Activated T-helper 9 cell treated with anti-CD3 and anti-CD28 coated beads, Interleukin-2, amount 50 U/mL, for 16 hours (primary cell): ENCODE data around the gene CCDC28B.
"Not testable (repeated sequence)": the region's sequence is repeated elsewhere in the genome, so short reads cannot be mapped to it uniquely, and the experiment has no call there.

Source experiments
- DNase-seq: peaks from one replicate; pipeline ENCODE4 v3.0.0-alpha.2; 2020; ENCODE audit warnings: low read depth

CCDC28B gene

GRCh38 chr1:32200226-32201010 lies at the start of gene CCDC28B:
Gene CCDC28B (plus strand): TSS chr1:32200595. CDS start chr1:32201936, 1,341 bp downstream.
- DNase-seq = peak; percentile 30

- DNase-seq = no peak
Measured at GRCh38 chr1:32150847-32151246, 49.5 kb upstream of the CCDC28B start.

GRCh38 chr1:32151319-32151787 lies 49.0 kb upstream of the CCDC28B start:
- no peak for DNase-seq

- no peak for DNase-seq
Measured at GRCh38 chr1:32159189-32159588, 41.2 kb upstream of the CCDC28B start.

DNA sequence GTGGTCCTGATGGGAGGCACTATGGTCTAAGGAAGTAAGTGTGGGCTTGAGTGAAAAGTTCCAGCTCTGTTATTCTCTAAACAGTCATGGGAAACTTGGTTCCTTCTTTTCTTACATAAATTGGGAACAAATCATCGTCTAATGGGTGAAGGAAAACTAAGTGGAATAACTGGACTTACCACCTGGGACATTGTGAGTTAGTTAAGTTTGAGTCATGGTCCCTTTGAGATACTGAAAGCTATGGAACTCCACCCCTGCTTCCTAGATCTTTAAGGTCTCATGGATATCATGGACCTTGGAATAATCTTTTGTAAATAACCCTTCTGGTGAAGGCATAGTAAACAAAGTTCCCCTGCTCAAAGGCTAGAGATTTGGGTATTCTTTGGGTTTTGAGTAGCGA lies 37.0 kb upstream of the CCDC28B start:
- DNase-seq = no peak

DNA sequence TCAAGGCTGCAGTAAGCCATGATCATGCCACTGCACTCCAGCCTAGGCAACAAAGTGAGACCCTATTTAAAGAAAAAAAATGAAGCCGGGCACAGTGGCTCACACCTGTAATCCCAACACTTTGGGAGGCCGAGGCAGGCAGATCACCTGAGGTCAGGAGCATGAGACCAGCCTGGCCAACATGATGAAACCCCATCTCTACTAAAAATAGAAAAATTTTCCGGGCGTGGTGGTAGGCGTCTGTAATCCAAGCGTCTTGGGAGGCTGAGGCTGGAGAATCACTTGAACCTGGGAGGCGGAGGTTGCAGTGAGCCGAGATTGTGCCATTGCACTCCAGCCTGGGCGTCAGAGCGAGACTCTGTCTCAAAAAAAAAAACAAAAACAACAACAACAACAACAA lies 34.8 kb upstream of the CCDC28B start:
- not testable (repeated sequence) for DNase-seq

DNA sequence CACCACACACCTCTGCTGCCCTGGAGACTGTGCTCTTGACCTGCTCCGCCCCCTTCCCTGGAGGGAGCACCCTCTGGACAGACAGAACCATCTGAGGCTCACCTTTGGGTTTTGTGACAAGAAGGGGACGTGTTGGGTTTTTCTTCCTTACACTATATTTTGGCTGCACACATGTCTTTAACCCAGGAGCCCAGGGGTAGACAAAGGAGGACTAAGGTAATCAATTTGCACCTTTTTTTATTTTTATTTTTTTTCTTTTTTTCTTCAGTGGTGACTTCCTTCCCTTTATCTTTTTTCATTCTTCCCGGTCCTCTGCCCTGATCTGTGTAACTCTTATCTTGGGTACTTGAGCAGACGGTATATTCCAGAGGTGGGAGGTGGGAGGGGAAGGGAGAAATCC lies 29.4 kb upstream of the CCDC28B start:
- DNase-seq = no peak

- DNase-seq = no peak
Measured at GRCh38 chr1:32172621-32173245, 27.7 kb upstream of the CCDC28B start.

DNA sequence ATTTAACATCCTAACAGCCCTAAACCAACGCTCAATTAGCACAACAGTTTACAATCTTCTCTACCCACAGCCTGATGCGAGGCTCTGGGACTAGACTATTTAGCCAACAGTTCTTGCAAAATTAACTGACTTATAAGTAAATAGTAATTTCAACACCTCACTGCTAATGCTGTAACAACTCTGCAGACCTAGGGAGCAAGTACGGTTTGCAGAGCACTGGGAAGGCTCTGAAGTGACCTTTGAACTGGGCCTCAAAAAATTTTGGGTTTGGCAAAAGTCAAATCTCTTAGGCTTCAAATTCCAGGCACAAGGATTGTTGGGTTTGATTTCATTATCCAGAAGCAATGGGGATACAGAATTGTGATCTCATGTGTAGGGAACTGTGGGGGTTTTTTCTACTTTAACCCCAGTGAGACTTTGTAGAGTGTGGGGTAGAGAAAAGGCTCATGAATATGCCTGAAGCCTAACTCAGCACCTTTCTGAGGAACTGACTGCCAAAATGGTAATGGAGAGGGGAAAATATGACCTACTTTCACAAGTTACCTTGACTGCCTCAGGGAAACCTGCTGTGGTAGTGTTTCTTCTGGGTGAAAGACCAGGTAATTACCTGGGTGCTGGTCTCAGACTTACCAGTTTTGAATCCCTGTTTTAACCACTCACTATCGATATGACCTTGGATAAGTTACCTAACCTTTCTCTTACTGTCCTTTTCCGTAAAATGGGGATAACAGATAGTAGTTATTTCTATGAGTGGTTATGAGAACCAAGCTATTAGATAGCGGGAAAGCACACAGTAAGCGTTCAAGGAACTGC lies 21.8 kb upstream of the CCDC28B start:
- no peak for DNase-seq

DNA sequence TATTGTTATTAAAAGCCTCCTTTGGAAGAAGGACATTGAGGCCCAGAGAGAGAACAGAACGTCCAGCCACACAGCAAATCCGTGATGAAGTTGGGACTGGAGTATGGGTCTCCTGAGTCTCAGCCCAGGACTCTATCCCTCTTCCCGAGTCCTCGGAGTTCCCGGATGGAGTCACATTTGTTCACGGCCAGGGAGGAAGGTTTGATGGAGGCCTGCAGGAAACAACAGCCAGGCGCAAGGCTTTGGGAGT lies 21.3 kb upstream of the CCDC28B start:
- no peak for DNase-seq

DNA sequence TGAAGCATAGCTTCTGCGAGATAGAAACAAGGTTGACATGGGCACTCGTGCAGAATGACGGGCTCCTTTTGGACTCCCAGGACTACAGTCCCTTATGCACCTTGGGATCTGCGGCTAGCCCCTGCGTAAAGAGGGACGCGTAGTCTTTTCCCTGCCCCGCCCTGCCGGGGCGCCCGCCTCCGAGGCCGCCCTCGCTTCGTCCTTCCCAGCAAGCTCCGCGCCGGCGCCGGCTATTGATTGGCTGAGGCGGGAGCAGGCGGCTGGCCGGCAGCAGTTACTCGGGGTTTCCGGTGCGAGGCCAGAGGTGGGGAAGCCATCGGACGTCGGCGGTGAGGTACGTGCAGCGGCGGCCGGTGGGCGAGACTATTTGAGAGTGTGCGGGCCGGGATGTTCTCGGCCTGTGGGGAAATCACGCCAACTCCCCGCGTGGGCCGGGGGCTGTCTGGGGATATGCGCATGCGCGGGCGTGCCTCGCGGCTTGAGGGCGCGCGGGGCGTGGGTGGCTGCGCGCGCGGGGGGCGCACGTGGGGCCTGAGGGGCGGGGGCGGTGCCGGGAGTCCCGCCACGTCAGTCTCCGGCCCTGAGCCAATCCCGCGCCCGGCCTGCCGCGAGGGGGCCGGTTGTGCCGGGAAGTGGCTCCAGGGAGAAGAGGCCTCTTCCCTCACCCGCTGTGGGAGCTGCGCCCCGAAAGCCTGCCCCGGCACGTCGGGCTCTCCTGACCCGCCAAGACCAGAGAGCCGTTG lies 20.8 kb upstream of the CCDC28B start, which contains the start of gene TXLNA:
Gene TXLNA, plus strand, starts transcription at position 233 of the 743 bp plus-strand sequence. CDS start 671 bp downstream, outside the sequence.
- DNase-seq = peak; percentile 83

DNA sequence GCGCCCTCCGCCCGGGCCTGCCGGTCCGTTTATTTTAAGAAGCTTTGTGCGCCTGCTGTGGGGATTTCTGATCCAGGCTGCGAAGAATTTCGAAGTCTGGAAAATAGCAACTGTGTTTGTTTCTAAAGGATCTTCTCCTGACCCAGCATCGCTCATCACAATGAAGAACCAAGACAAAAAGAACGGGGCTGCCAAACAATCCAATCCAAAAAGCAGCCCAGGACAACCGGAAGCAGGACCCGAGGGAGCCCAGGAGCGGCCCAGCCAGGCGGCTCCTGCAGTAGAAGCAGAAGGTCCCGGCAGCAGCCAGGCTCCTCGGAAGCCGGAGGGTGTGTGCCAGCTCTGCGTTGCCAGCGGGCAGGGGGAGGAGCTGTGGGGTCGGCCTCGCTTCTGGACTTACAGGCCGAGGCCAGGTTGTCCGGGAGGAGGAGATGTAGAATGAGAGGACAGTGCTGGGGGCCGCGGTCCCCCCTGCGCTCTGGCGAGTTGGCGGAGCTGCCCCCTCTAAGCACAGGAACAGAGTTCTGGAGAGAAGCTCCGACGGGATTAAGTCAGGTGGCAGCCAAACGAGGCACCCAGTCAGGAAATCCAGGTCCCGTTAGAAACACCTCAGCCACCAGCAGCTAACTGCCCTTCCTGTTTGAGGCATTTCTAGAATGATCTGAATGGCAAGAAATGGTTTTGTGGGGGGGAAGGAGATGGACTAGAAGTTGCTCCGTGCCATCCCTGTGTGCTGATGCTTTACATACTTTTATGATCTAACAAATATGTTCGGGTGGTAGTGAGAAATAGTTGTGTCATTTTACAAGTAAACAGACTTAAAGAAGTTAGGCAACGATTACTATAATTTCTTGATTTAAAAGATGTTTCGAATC lies 20.0 kb upstream of the CCDC28B start:
- DNase-seq = no peak

- DNase-seq = no peak
Measured at GRCh38 chr1:32181065-32181464, 19.3 kb upstream of the CCDC28B start.

DNA sequence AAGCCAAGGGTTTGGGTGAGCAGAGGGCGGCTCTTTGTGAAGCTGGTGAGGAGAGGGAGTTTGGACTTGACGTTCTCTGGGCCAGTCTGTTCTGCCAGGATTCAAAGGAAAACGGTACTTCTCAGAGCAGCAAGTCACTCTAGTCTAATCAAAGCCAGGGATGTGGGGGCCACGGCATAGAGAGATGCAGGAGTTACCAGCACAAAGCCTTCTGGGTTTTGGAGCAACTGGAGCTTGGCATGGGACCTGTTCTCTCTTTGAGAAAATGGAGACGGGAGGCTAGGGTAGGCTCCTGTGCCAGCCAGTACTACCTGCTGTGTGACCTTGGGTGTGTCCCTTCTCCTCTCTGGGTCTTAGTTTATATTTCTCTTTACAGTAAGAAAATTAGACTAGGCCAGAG lies 18.8 kb upstream of the CCDC28B start:
- no peak for DNase-seq

DNA sequence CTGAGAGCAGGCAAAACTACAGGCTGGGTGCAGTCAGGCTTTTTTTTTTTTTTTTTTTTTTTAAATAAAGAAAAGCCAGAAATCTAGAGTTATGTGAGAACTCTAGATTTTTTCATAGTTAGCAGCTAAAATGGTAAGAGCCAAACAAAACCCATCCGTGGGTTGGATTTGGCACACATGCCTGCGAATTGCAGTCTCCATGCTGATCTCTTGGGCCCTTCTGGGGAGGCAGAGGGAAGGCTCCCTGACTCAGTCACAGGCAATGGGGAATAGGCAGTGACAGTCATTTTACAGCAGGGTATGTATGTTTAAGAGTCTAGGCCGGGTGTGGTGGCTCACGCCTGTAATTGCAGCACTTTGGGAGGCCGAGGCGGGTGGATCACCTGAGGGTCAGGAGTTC lies 18.3 kb upstream of the CCDC28B start:
- no peak for DNase-seq

DNA sequence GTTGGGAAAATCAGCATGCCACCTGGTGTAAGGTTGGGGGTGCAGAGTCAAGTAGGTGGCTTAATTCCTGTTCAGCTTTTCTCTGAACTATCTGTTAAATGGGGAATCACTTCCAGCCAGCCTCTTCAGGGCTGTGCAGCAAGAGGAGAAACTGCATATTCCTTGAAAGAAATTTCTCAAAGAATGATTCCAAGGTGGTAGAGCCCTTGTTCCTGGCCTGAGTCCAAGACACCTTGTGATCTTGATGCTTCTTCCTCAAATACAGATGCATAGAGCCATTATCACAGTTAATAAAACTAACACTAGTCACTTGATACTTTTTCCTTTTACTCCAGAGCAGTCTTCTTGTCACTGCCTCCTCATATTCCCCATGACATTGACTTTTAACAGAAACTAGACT lies 15.7 kb upstream of the CCDC28B start:
- DNase-seq = no peak

DNA sequence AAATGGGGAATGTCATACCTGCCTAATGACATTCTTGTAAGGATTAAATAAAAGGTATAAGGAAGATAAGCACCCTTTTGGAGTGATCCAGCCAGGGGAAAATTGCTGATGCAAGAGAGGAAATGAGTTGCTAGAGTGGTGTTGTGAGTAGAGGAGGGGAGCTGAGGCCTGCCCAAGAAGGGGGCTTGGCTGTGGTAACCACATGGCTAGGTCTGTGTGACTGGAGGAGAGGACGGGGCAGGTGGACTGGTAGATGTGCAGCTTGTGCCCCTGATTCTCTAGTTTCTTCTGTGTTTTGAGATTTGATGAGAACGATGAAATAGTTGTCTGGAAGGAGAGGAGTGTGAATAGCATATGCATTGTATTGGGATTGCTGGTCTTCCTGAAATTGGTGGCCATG lies 14.3 kb upstream of the CCDC28B start:
- no peak for DNase-seq

DNA sequence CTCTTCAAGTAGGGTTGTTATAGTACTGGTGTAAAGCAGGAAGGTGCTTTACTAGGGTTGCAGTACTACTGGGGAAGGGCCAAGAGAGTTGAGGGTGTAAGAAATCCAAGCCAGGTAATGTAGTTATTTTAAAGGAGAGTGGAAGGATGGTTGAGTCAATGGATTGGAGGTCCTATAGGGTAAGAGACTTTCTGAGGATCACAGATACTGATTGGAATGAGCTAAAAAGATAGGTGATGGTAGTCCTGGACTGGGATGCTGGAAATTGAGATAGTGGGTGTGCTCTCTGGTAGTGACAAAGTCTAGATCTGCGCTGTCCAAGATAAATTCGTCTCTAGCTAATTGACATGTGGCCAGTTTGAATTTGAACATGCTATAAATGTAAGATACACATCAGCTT lies 13.9 kb upstream of the CCDC28B start:
- no peak for DNase-seq

- DNase-seq = no peak
Measured at GRCh38 chr1:32187850-32188249, 12.5 kb upstream of the CCDC28B start.

GRCh38 chr1:32192220-32192948 lies 8.0 kb upstream of the CCDC28B start:
- DNase-seq = no peak

DNA sequence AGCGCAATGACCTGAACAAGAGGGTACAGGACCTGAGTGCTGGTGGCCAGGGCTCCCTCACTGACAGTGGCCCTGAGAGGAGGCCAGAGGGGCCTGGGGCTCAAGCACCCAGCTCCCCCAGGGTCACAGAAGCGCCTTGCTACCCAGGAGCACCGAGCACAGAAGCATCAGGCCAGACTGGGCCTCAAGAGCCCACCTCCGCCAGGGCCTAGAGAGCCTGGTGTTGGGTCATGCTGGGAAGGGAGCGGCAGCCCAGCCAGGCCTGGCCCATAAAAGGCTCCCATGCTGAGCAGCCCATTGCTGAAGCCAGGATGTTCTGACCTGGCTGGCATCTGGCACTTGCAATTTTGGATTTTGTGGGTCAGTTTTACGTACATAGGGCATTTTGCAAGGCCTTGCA lies 5.4 kb upstream of the CCDC28B start:
- DNase-seq = no peak
